ENCODE measurements around the gene ADAM12.
A peak's percentile ranks its signal among the peaks of the same experiment; 100 is the strongest.

Gene ADAM12

DNA sequence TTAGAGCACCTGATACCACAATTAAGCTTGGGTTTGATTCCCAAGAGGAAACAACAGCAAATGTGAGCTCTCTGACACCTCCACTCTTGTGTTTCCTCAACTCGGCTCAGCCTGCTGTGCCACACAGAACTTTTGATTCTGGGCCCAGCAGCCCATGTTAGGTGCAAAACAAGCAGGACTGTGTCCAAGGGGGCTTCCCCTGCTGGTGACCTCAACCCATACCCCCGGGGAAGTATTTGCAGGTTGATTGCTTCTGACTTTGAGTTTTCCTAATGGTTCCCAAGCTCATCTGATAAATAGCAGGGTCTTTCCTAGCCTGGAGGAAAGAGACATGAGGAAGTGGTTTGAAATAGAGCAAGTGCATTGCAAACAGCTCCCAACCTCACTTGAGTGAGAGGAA lies 43.5 kb upstream of the ADAM12 start:
- TF ChIP-seq CTCF (IDR thresholded peaks at IDR 0.05; ENCODE audit: low read length, missing control alignments) = no peak
- no peak overlapping the region for H3K4me3 ChIP-seq (replicated peaks; ENCODE audit: low read depth, low read length)
- no peak for DNase-seq (ENCODE audit: low read depth)

DNA sequence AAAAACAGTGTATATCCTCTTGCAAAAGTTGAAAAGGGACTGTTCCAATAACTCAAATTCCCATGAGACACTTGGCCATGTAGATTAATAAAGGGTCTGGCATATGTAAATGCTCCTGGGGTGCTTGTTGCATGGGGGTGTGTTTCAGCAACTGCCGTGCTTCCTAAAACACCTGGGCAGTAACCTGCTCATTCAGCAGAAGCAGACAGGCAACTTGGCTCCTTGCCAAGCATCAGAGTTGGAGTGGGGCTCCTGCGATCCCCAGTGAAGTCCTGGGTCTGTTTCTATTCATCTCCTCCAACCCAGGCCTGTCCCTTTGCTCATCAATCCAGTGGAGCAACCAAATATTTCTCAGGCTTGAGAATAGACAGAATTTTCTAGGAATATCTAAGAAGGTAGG lies 42.2 kb upstream of the ADAM12 start:
- H3K4me3 ChIP-seq (replicated peaks; ENCODE audit: low read depth, low read length) = no peak overlapping the region
- DNase-seq (ENCODE audit: low read depth) = no peak
- no peak for TF ChIP-seq CTCF (IDR thresholded peaks at IDR 0.05; ENCODE audit: low read length, missing control alignments)

DNA sequence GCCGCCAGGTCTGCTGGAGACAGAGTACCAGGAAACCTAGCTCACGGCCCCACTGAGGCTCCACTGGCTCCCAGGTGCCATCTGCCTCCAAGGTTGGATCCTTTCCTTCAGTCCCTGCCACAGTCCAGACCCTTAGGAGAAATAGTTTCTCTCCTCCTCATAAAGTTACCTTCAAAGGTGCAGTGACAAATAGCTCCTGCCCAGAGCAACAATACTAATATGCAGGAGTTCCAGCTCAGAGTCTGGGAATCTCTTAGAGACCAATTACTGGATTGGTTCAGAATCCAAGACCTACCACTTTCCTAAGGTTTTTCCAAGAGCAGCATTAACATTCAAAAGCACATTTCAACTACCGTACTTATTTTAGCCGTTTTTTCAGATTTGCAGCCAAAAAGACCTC lies 41.0 kb upstream of the ADAM12 start:
- H3K4me3 ChIP-seq (replicated peaks; ENCODE audit: low read depth, low read length) = no peak overlapping the region
- TF ChIP-seq CTCF (IDR thresholded peaks at IDR 0.05; ENCODE audit: low read length, missing control alignments) = no peak
- DNase-seq (ENCODE audit: low read depth) = no peak

- H3K4me3 ChIP-seq (replicated peaks; ENCODE audit: low read depth, low read length) = no peak overlapping the region
- DNase-seq (ENCODE audit: low read depth) = no peak
- no peak for TF ChIP-seq CTCF (IDR thresholded peaks at IDR 0.05; ENCODE audit: low read length, missing control alignments)
Observed at GRCh38 chr10:126425489-126426065, 37.3 kb upstream of the ADAM12 start.

GRCh38 chr10:126425032-126425431 lies 36.8 kb upstream of the ADAM12 start:
- H3K4me3 ChIP-seq (replicated peaks; ENCODE audit: low read depth, low read length) = no peak overlapping the region
- no peak for DNase-seq (ENCODE audit: low read depth)
- TF ChIP-seq CTCF (IDR thresholded peaks at IDR 0.05; ENCODE audit: low read length, missing control alignments) = no peak

- no peak for TF ChIP-seq CTCF (IDR thresholded peaks at IDR 0.05; ENCODE audit: low read length, missing control alignments)
- H3K4me3 ChIP-seq (replicated peaks; ENCODE audit: low read depth, low read length) = no peak overlapping the region
- DNase-seq (ENCODE audit: low read depth) = no peak
Observed at GRCh38 chr10:126423732-126424491, 35.6 kb upstream of the ADAM12 start.

- TF ChIP-seq CTCF (IDR thresholded peaks at IDR 0.05; ENCODE audit: low read length, missing control alignments) = no peak
- no peak overlapping the region for H3K4me3 ChIP-seq (replicated peaks; ENCODE audit: low read depth, low read length)
- peak; percentile 16 for DNase-seq (ENCODE audit: low read depth)
Observed at GRCh38 chr10:126422567-126422966, 34.3 kb upstream of the ADAM12 start.
